GDM1 (cell line): ENCODE results near the gene USP35.

Experiments used
- DNase-seq: peaks from one replicate; lab custom pipeline; 2025; lab: John Stamatoyannopoulos, UW

The USP35 gene

GRCh38 chr11:78199015-78199652 lies 10.4 kb downstream of the USP35 start:
- no peak for DNase-seq

- no peak for DNase-seq
Observed at GRCh38 chr11:78199653-78200015, 10.9 kb downstream of the USP35 start.

GRCh38 chr11:78200061-78200460 lies 11.3 kb downstream of the USP35 start:
- no peak for DNase-seq

GRCh38 chr11:78200553-78200952 lies 11.8 kb downstream of the USP35 start:
- DNase-seq = no peak

GRCh38 chr11:78201096-78201818 lies 12.5 kb downstream of the USP35 start:
- no peak for DNase-seq

GRCh38 chr11:78202733-78203167 lies 14.0 kb downstream of the USP35 start:
- peak; percentile 38 for DNase-seq

- no peak for DNase-seq
Observed at GRCh38 chr11:78203184-78203583, 14.5 kb downstream of the USP35 start.

- no peak for DNase-seq
Observed at GRCh38 chr11:78205256-78205655, 16.5 kb downstream of the USP35 start.

- DNase-seq = no peak
Observed at GRCh38 chr11:78205691-78206090, 17.0 kb downstream of the USP35 start.

- no peak for DNase-seq
Observed at GRCh38 chr11:78207532-78208256, 19.0 kb downstream of the USP35 start.

- no peak for DNase-seq
Observed at GRCh38 chr11:78208257-78209165, 19.8 kb downstream of the USP35 start.

- DNase-seq = no peak
Observed at GRCh38 chr11:78209478-78209877, 20.8 kb downstream of the USP35 start.

- DNase-seq = no peak
Observed at GRCh38 chr11:78210000-78210608, 21.4 kb downstream of the USP35 start.

GRCh38 chr11:78211565-78211964 lies 22.8 kb downstream of the USP35 start:
- DNase-seq = no peak

- no peak for DNase-seq
Observed at GRCh38 chr11:78212586-78213371, 24.1 kb downstream of the USP35 start.

- DNase-seq = no peak
Observed at GRCh38 chr11:78213526-78214330, 25.0 kb downstream of the USP35 start.

- DNase-seq = no peak
Observed at GRCh38 chr11:78214331-78215194, 25.8 kb downstream of the USP35 start.

GRCh38 chr11:78216021-78216420 lies 27.3 kb downstream of the USP35 start:
- DNase-seq = no peak
